ENCODE results near the gene SOX18.
A peak's percentile ranks its signal among the peaks of the same experiment; 100 is the strongest.
"Not testable (repeated sequence)": the region's sequence is repeated elsewhere in the genome, so short reads cannot be mapped to it uniquely, and the experiment has no call there.

Gene SOX18

GRCh38 chr20:64021124-64021975 lies 28.1 kb downstream of the SOX18 start:
- no peak for DNase-seq

GRCh38 chr20:64015635-64016034 lies 33.8 kb downstream of the SOX18 start:
- DNase-seq: no peak

- DNase-seq: not testable (repeated sequence)
These were observed 36.9 kb downstream of the SOX18 start for GRCh38 chr20:64012385-64013154.

- no peak for DNase-seq
These were observed 38.1 kb downstream of the SOX18 start for GRCh38 chr20:64011366-64011779.

GRCh38 chr20:64010711-64011237 lies 38.7 kb downstream of the SOX18 start:
- DNase-seq: no peak

- no peak for DNase-seq
These were observed 39.5 kb downstream of the SOX18 start for GRCh38 chr20:64009811-64010387.

GRCh38 chr20:64006902-64007301 lies 42.5 kb downstream of the SOX18 start:
- peak; percentile 10 to 51 for DNase-seq

GRCh38 chr20:64006490-64006889 lies 42.9 kb downstream of the SOX18 start:
- DNase-seq: no peak

- DNase-seq: no peak
These were observed 44.0 kb downstream of the SOX18 start for GRCh38 chr20:64005394-64005793.

- peak in 1 of 2 experiments; percentile 10 for DNase-seq
These were observed 45.3 kb downstream of the SOX18 start for GRCh38 chr20:64003960-64004725.

GRCh38 chr20:64001607-64002011 lies 47.8 kb downstream of the SOX18 start:
- peak; percentile 28 to 72 for DNase-seq

- no peak for DNase-seq
These were observed 48.5 kb downstream of the SOX18 start for GRCh38 chr20:64000906-64001305.

Data from NCI-H2081 (cell line).